Right lobe of liver (tissue), 6 donors: Measurements from ENCODE around the gene DLGAP5. TPM values are rescaled to one million over a fixed set of nuclear protein-coding genes. Genes with fewer than 3 reads are reported as not detected.

Source experiments
- ATAC-seq, 4 donors: fragments of 200-7000 bp; cut with Tn5 transposase; one replicate each; pipeline ENCODE4 v1.9.1; 2020; ENCODE audit warnings: mild to moderate bottlenecking in 4 of 4, moderate library complexity in 4 of 4
- DNase-seq, 3 donors: peaks; one replicate each; pipeline ENCODE4 v3.0.0-alpha.2; 2020
- H3K27ac ChIP-seq, 3 donors: fragments of 200-600 bp; one replicate each; pipeline ENCODE4 v1.8.0; 2022
- H3K27me3 ChIP-seq, 2 donors: fragments of 200-600 bp; one replicate each; pipeline ENCODE4 v1.8.0; 2022
- H3K36me3 ChIP-seq, 4 donors: fragments of 200-600 bp; sonication (generic) in 1 of 4; one replicate each; pipeline versions ENCODE4 v1.5.1 to v1.8.0; 2017 to 2022; ENCODE audit warnings: control low read depth in 1 of 4
- H3K4me1 ChIP-seq, 4 donors: fragments of 200-600 bp; sonication (generic) in 1 of 4; one replicate each; pipeline versions ENCODE4 v1.5.1 to v1.8.0; 2017 to 2022; ENCODE audit warnings: control low read depth in 1 of 4
- H3K4me3 ChIP-seq, 3 donors: fragments of 200-600 bp; one replicate each; pipeline ENCODE4 v1.8.0; 2022
- H3K9me3 ChIP-seq, 4 donors: fragments of 200-600 bp; sonication (generic) in 1 of 4; one replicate each; pipeline versions ENCODE4 v1.5.1 to v1.8.0; 2017 to 2022; ENCODE audit warnings: control low read depth in 1 of 4
- POLR2A ChIP-seq: fragments of 450-650 bp; IDR thresholded peaks from one replicate; pipeline ENCODE4 v1.6.1; 2017; ENCODE audit warnings: antibody characterized with exemption, mild to moderate bottlenecking
- WGBS: methylation state at CpG from one replicate; pipeline ENCODE4 v1.1.6; 2018; ENCODE audit warnings: low coverage, low lambda C conversion rate; ENCODE audit not compliant: insufficient coverage; ENCODE audit errors: missing lambda C conversion rate; 5-methylcytosine and 5-hydroxymethylcytosine counted together
- intact Hi-C, 2 donors: fragments of 100-400 bp; cut with DNase I; formaldehyde crosslinking; loops; one replicate each; pipeline versions ENCODE4 v1.11.2 to v1.14.1; 2022
- long read RNA-seq: library from polyadenylated mRNA; unstranded; transcript quantifications from one replicate; pipeline ENCODE4 v2.0.0, GENCODE V29; 2019
- total RNA-seq, 6 experiments: library from RNA; depleted of rRNA in 2 of 6; stranded (reverse); fragments of >200 nt in 2 of 6; fragmentation: NEBNext Ultra II Directional in 3 of 6; extraction: Animal tissue kit (Norgen Biotek cat#: 25700) in 3 of 6; gene quantifications; one replicate each; pipeline versions ENCODE4 v1.1.0 to v1.2.4, GENCODE V29; 2016 to 2023
- TF ChIP-seq, protein P1 (sequence below), 4 donors: fragments of 200-600 bp in 3 of 4; fragments of 450-650 bp in 1 of 4; IDR thresholded peaks; one replicate each; pipeline versions ENCODE4 v1.5.1 to v1.8.0; 2016 to 2022; ENCODE audit warnings: antibody characterized with exemption in 4 of 4, mild to moderate bottlenecking in 2 of 4
- donor health status: DM: no; HTN: yes; CAD: no.
- donor health status: DM: no; HTN: no; CAD: no.
- donor health status: DM: no; HTN: no; CAD: no.
- donor health status: DM: no; HTN: yes; CAD: no.
- donor health status: DM: no; HTN: yes; CAD: no.

The DLGAP5 gene, protein sequence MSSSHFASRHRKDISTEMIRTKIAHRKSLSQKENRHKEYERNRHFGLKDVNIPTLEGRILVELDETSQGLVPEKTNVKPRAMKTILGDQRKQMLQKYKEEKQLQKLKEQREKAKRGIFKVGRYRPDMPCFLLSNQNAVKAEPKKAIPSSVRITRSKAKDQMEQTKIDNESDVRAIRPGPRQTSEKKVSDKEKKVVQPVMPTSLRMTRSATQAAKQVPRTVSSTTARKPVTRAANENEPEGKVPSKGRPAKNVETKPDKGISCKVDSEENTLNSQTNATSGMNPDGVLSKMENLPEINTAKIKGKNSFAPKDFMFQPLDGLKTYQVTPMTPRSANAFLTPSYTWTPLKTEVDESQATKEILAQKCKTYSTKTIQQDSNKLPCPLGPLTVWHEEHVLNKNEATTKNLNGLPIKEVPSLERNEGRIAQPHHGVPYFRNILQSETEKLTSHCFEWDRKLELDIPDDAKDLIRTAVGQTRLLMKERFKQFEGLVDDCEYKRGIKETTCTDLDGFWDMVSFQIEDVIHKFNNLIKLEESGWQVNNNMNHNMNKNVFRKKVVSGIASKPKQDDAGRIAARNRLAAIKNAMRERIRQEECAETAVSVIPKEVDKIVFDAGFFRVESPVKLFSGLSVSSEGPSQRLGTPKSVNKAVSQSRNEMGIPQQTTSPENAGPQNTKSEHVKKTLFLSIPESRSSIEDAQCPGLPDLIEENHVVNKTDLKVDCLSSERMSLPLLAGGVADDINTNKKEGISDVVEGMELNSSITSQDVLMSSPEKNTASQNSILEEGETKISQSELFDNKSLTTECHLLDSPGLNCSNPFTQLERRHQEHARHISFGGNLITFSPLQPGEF
- total RNA-seq = 1 to 10 TPM in 2 of 6 experiments, under 1 TPM in 3, not detected in 1; 0.27 to 1.3 (median 0.86) TPM
- long read RNA-seq = 0 reads

DNA sequence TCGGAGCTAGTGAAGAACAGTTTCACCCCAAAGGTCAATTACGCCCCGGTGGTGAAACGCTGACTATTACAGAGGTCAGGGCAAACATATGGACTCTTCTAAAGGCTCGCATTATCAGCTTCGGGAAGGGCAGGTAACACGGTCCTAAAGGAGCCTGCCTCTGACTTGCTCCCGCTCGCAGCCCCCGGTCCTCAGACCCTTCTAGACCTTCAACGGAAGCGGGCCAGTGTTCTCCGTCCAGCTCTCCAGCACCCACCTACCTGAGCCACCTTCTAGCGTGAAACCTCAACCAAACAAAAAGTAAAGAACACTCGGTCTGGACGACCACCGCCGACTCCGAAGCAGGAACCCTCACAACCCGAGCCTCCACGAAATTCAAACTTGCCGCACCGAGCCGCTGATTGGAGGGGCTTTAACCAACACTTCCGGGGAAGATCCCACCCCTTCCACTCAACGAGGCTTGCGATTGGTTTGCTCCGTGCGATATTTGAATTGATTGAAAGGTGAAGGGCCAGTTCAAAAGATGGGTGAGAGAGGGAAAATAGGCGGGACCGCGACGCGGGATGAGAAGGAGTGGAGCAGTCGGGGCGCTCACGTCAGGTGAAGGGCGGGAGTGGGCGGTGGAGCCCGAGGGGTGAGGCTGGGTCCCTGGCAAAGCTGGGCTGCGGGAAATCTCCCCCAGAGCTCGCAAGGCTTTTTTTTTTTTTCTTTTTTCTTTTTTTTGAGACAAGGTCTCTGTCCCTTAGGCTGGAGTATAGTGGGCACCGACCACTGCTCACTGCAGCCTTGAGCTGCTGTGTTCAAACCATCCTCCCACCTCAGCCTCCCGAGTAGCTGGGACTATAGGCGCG is at the start of gene DLGAP5:
Gene DLGAP5 (minus strand): TSS at position 383 of the 851 bp plus-strand sequence. CDS start 2,406 bp downstream, outside the sequence.
- no peaks in the 10 kb centered on the region for H3K9me3 ChIP-seq
- peak within 1 kb of the TSS; percentile 52 to 64 (median 55) for H3K4me3 ChIP-seq
- peak; percentile 15 for TF ChIP-seq POLR2A
- TF ChIP-seq, protein P1, sequence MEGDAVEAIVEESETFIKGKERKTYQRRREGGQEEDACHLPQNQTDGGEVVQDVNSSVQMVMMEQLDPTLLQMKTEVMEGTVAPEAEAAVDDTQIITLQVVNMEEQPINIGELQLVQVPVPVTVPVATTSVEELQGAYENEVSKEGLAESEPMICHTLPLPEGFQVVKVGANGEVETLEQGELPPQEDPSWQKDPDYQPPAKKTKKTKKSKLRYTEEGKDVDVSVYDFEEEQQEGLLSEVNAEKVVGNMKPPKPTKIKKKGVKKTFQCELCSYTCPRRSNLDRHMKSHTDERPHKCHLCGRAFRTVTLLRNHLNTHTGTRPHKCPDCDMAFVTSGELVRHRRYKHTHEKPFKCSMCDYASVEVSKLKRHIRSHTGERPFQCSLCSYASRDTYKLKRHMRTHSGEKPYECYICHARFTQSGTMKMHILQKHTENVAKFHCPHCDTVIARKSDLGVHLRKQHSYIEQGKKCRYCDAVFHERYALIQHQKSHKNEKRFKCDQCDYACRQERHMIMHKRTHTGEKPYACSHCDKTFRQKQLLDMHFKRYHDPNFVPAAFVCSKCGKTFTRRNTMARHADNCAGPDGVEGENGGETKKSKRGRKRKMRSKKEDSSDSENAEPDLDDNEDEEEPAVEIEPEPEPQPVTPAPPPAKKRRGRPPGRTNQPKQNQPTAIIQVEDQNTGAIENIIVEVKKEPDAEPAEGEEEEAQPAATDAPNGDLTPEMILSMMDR (IDR thresholded peaks at IDR 0.05) = no peak
- intact Hi-C loops = no loop called here
- H3K27ac ChIP-seq = no peak within 1 kb of the TSS
- H3K4me1 ChIP-seq = peaks cover 0 to 5% (median 2%) of the 10 kb centered on the region in 4 donors
- H3K36me3 ChIP-seq = no peaks in the 10 kb centered on the region
- 3% methylated on average over 33 of the region's 46 CpGs for WGBS
- DNase-seq (peak; percentile 92 to 93 (median 93)), ATAC-seq (peak; percentile 99 to 100 (median 100))
- no peaks in the 10 kb centered on the region for H3K27me3 ChIP-seq

DNA sequence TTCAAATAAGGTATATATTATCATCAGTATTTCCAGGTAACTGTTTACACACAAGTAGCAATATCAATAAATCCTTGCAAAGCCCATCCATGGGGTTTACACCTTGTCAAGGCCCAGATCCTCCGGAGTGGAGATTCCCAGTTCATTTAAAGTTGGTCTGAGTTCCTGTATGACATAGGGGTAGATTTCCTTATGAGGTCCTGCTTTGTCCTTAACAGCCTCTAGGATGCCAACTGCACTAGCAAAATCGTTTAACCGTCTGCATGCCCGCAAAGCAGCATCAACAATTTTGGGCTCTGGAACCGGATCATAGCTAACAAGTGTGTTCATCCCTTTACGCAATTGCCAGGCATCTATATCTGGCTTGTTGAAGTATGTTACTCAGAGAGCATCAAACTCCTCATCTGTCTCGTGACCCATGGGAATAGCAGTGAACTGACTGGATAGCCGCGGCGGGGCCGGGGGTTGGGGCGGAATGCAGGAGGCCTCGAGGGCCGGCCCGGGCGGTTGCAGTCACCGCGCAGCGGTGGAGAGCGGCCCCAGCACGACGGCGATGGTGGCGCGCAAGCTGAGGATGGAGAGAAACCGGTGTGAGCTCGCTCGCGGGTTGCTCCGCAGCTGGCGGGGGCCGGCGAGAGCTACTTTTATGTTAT is 49.3 kb upstream of the DLGAP5 start:
- H3K36me3 ChIP-seq = no peaks in the 10 kb centered on the region
- no peak overlapping the region for H3K4me3 ChIP-seq
- peaks cover 0 to 3% (median 0%) of the 10 kb centered on the region in 4 donors for H3K4me1 ChIP-seq
- intact Hi-C loops = loop anchor here in 1 of 2 donors (10.0 kb wide), 1 partner anchor 114 kb away; no protein-coding TSS in a partner anchor
- peak in 1 of 4 donors; percentile 28 for ATAC-seq
- H3K27ac ChIP-seq = no peak overlapping the region
- H3K9me3 ChIP-seq = no peaks in the 10 kb centered on the region
- H3K27me3 ChIP-seq = peaks cover 0 to 3% of the 10 kb centered on the region in 2 donors
- DNase-seq = no peak
- 82% methylated on average over 4 of the region's 33 CpGs for WGBS
- TF ChIP-seq, protein P1 (IDR thresholded peaks at IDR 0.05) = no peak
- no peak for TF ChIP-seq POLR2A

DNA sequence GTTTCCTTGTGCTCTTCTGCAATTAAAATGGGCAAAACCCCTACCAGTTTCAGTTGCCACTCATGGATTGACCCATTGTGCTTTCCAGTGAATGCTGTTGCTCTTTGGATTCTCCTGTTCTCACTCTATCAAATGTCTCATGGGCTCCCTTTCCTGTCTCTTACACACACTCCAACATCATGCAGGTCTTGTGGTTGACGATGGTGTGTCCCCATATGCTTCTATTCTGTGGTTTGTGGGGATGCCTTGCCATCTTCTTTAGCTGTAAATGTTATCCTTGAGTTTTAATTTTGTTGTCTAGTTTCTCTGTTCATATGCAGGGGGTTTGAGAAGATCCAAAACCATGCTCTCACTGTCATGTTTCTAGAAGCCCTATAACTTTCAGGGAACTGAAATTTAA is 47.9 kb upstream of the DLGAP5 start:
- H3K27ac ChIP-seq = no peak overlapping the region
- H3K27me3 ChIP-seq = peaks cover 0 to 3% of the 10 kb centered on the region in 2 donors
- H3K36me3 ChIP-seq = no peaks in the 10 kb centered on the region
- H3K4me1 ChIP-seq = peaks cover 0 to 3% (median 0%) of the 10 kb centered on the region in 4 donors
- no peaks in the 10 kb centered on the region for H3K9me3 ChIP-seq
- H3K4me3 ChIP-seq = no peak overlapping the region
- TF ChIP-seq POLR2A = no peak
- TF ChIP-seq, protein P1 (IDR thresholded peaks at IDR 0.05) = no peak
- intact Hi-C loops = no loop called here
- DNase-seq (no peak), ATAC-seq (no peak)
- WGBS = 17% methylated on average over 1 of the region's 1 CpG
